NK-92 (cell line): ENCODE data around the gene PTDSS2.

Experiments
- DNase-seq: peaks from one replicate; lab custom pipeline; 2025; ENCODE audit not compliant: unreplicated experiment; lab: John Stamatoyannopoulos, UW

PTDSS2 gene

GRCh38 chr11:488579-488978 lies 38.5 kb downstream of the PTDSS2 start:
- no peak for DNase-seq

- no peak for DNase-seq
Measured at GRCh38 chr11:488992-489391, 38.9 kb downstream of the PTDSS2 start.

- no peak for DNase-seq
Measured at GRCh38 chr11:489610-490185, 39.6 kb downstream of the PTDSS2 start.

GRCh38 chr11:490186-490929 lies 40.3 kb downstream of the PTDSS2 start:
- DNase-seq: no peak

- DNase-seq: no peak
Measured at GRCh38 chr11:490930-491260, 40.8 kb downstream of the PTDSS2 start.

GRCh38 chr11:491358-491757 lies 41.3 kb downstream of the PTDSS2 start:
- DNase-seq: no peak

GRCh38 chr11:492427-493226 lies 42.5 kb downstream of the PTDSS2 start:
- DNase-seq: no peak

- DNase-seq: no peak
Measured at GRCh38 chr11:494761-495536, 44.9 kb downstream of the PTDSS2 start.

GRCh38 chr11:495537-495931 lies 45.5 kb downstream of the PTDSS2 start:
- DNase-seq: no peak

- DNase-seq: no peak
Measured at GRCh38 chr11:496834-497564, 46.9 kb downstream of the PTDSS2 start.

- no peak for DNase-seq
Measured at GRCh38 chr11:497565-498296, 47.7 kb downstream of the PTDSS2 start.

GRCh38 chr11:498297-499181 lies 48.5 kb downstream of the PTDSS2 start:
- DNase-seq: no peak

- no peak for DNase-seq
Measured at GRCh38 chr11:499201-500076, 49.4 kb downstream of the PTDSS2 start.

GRCh38 chr11:501001-501682 lies 51.1 kb downstream of the PTDSS2 start:
- DNase-seq: no peak

- no peak for DNase-seq
Measured at GRCh38 chr11:501683-502287, 51.7 kb downstream of the PTDSS2 start.

GRCh38 chr11:502288-503178 lies 52.5 kb downstream of the PTDSS2 start:
- DNase-seq: no peak
